Mesenteric fat pad (tissue), 1 donor: Measurements from ENCODE around the gene KRT75. TPM values are rescaled to one million over a fixed set of nuclear protein-coding genes. Genes with fewer than 3 reads are reported as not detected.
"Not testable (repeated sequence)": the region's sequence is repeated elsewhere in the genome, so short reads cannot be mapped to it uniquely, and the experiment has no call there.

ENCODE experiments used
- DNase-seq: peaks from one replicate; pipeline ENCODE4 v3.0.0-alpha.2; 2020; ENCODE audit warnings: low spot score
- total RNA-seq: library from RNA; stranded (reverse); fragmentation: NEBNext Ultra II Directional; extraction: Animal tissue kit (Norgen Biotek cat#: 25700); gene quantifications from one replicate; pipeline ENCODE4 v1.2.1, GENCODE V29; 2021
- donor health status: DM: yes; HTN: yes; CAD: no.

Gene KRT75
- total RNA-seq, 1 donor from 2014 or later: not detected

DNA sequence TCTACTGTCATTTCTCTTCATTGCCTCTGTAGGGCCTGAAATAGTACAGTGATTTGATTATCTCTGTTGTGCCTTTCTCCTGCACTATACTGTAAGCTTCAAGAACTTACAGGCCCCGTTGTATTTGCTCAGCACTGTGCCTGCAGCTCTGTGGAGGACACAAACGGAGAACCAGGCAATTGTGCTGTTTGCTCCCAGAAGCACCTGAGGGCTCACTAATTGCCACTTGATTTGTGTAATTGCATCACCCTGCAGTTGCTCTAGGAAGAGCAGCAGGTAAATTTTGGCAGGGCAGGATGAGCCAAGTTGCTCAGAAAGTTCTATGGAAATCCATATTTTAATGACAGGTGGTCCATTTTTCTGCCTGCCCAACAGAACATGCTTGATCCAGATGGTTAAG, 16.4 kb downstream of the KRT75 start:
- no peak for DNase-seq

DNA sequence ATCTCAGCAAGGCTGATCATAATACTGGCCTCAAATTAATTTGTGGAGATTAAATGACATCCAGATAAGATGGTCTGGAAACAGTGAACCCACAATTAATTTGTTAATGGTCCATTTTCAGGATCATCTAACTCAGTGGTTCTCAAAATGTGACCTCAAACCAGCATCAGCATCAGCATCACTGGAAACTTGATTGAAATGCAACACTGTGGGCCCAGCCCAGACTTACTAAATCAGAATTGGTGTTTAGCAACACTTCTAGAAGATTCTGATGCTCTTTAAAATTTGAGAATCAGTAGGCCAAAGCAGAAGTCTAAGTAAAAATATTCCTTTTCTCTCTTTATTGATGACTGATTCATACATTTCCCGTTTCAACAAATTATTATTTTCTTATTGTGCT, 17.4 kb downstream of the KRT75 start:
- DNase-seq: no peak

DNA sequence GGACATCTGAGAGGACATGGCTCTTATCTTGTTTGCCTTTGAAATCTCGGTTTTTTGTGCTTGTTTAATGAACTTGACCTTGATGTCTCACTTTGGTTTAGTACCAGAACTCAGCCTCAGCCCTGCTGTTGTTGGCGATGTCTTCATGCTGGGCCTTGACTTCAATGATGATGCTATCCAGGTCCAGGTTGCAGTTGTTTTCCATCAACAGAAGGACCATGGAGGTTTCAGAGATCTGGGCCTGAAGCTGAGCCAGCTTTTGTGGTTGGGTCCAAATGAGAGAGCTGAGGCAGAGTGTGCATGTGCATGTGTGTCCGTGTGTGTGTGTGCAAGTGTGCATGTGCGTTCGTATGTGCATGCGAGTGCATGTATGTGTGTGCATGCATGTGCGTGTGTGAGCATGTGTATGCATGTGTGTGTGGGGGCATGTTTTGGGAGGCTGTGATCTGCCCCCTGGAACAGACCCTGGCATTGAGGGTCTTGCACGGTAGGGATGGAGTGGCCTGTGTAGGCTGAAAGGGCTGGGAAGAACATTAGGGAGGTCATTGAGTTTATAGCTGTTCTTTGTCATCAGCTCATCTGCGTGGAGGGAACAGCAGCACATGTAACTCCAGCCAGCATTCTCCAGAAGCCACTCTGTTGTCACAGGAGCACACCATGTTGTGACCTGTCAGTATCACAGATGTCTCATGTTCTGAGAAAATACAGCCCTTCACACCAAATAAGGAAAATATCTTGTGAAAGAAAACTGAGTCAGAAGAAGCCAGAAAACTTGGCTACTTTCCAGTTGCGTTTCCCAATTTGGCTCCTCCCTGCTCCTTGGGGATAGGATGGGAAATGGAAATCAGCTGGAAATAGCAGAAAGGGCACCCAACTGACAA, 18.1 kb downstream of the KRT75 start:
- no peak for DNase-seq

DNA sequence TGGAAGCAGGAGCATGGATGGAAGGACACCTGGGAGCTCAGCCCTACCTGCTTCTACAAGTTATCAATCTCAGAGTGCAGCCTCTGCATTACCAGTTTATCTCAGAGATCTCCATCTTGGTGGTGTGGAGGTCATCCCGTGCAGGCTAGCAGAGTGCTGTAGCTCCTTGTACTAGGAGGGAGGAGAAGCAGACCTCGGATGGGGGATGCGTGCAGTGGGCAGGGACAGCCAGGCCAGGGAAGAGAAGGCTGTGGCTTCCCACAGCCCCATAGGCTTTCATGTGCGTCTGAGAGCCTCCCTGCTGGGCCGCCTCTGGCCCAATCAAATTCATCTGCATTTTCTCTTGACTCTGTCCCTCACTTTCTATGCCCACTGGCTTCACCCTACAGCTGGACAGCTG, 19.2 kb downstream of the KRT75 start:
- no peak for DNase-seq

DNA sequence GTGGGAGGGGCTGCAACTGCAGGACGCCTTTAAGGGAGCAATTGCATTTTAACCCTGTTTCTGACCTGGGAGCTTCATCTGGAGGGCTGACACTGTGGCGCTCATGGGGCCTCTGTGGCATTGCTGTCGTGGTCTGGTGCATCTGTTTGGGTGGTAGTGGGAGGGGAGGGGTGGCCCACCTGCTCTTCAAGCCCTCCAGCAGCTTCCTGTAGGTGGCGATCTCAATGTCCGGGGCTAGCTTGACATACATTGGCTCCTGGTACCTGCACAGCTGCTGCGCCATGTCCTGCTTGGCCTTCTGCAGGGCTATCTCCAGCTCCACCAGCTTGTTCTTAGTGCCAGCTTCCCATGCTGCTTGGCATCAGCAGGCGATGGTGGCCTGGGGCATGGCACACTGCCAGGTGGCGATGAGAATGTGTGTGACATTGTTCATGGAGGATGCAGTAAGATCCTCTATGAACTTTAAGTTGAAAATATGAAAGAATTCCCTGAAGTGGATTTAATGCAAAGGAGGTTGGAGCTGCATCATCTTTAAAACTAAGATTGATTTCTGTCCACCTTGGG, 20.3 kb downstream of the KRT75 start:
- no peak for DNase-seq

DNA sequence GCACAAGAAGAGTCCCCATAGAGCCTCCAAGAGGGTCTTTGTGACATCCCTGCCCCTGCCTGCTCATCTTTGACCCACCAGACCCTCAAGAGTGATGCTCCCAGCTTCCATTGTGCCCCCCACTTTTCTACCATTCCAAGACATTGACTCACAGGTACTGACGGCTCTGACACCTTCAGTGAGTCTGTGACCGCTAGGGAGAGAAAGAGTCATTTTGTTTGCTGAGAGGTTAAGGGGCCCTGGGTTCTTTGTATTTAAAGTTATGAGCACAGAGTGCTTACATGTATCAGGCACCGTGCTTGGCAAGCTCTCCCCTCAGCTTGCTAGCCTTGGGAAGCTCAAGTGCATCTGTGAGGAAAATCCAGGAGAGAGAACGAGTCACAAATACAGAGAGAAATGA, 21.0 kb downstream of the KRT75 start:
- no peak for DNase-seq

DNA sequence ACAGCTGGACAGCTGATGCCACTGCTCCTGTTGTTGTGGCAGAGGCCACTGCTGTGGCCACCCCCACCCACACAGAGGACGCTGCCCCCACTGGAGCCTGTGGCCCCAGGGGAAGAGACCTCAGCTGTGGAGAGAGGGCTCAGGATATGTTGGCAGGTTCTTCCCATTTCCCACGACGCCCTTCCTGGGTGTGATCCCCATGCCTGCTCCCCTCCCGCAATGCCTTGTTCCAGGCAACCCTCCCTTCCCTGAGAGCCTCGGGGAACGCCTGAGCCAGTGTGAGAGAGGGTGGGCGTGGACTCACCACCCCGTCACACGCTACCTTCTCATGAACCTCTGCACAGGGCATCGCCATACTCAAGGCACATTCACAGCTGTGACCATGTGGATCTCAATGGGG, 22.4 kb downstream of the KRT75 start:
- no peak for DNase-seq

DNA sequence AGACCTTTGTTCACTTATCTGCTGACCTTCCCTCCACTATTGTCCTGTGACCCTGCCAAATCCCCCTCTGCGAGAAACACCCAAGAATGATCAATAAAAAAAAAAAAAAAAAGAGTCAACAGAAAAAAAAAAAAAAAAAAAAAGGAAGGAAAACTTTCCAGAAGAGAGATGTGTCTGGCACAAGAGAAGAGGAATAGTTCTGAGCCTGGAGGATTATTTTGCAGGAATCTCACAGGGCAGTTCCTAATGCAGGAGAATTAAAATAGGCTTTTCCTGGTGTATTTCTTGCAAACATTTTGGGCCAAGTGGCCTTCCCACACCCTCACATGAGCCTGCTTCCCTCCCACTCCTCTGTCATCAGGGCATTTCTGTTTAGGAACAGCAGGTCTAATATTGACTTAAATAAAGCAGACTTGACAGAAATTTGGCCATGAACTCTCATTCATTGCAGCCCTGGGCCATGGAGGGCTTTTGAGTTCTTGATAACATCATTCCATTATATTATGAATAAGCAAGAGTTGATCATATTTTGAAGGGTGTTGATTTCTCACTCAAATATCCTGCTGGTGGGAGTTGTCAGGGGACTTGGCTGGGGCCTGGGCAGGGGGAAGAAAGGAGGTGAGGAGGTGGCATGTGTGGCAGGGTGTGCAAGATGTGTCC, 23.5 kb downstream of the KRT75 start:
- not testable (repeated sequence) for DNase-seq

DNA sequence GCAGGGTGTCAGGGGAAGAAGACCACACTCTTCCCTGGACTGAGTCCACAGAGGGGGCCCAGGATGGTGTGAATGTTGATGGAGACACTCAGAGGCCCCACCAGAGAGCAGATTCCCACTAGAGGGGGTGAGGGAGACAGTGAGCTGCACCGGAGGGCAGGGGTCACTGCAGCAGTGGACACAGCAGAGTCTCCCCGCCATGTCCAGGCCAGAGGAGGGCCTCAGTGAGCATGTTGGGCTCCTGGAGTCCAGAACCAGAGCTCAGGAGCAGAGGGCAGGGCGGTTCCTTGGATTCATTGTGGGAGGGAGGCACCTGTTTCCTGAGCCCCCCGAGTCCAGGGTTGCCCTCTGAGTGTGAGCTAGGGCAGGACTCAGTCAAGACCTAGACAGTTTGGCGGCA, 26.3 kb downstream of the KRT75 start:
- DNase-seq: no peak

DNA sequence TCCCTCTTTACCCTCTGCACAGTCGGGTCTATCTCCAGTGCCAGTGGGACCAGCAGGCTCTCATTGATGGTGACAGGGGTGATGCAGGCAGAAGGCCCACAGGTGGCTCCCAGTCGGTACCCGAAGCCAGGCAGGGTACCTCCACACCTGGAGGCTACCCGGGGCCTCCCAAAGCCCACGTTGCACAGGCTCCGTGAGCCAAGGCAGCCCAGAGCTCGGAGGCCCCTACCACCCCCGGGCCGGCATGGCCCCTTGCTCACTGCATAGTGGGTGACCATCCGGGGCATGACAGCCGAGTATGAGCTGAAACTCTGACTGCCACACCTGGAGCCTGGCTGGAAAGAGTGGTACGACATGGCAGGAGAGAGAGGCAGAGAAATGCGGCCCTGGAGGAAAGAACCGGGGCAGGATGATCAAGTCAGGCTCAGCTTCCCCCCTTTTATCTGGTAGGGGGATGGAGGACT, 28.2 kb downstream of the KRT75 start, which contains the start of gene KRT82:
Gene KRT82 (minus strand): TSS at position 414 of the 464 bp plus-strand sequence. CDS start 58 bp downstream, at position 356.
- DNase-seq: no peak

DNA sequence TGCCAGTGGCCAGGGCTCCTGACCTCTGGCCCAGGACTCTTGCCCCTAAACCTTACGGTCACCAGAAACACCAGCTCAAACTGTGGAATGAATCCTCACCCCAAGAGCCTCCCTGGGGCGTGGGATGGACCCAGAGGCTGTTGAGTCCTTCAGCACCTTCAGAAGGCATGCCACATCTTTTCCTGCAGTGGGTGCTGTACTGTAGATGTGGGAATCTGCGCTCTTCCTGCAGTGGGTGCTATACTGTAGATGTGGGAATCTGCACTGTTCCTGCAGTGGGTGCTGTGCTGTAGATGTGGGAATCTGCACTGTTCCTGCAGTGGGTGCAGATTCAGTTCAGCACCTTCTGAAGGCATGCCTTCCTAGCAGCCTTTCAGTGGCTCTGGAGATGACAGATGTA, 29.2 kb downstream of the KRT75 start:
- DNase-seq: no peak

DNA sequence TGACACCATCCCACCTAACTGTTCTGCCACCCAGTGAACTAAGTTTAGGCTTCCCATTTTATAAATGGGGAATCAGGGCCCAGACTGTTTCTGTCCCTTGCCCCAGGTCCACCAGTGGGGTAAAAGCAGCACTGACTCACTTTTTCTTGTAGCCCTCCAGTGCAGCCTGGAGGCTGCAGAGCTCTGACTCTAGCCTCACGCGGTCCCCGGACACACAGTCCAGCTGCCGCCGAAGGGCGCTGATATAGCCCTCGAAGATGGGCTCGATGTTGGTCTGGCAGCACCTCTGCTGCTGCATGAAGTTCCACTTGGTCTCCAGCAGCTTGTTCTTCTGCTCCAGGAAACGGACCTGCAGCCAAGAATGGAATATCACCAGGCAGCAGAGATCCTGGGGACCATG, 30.6 kb downstream of the KRT75 start:
- no peak for DNase-seq

DNA sequence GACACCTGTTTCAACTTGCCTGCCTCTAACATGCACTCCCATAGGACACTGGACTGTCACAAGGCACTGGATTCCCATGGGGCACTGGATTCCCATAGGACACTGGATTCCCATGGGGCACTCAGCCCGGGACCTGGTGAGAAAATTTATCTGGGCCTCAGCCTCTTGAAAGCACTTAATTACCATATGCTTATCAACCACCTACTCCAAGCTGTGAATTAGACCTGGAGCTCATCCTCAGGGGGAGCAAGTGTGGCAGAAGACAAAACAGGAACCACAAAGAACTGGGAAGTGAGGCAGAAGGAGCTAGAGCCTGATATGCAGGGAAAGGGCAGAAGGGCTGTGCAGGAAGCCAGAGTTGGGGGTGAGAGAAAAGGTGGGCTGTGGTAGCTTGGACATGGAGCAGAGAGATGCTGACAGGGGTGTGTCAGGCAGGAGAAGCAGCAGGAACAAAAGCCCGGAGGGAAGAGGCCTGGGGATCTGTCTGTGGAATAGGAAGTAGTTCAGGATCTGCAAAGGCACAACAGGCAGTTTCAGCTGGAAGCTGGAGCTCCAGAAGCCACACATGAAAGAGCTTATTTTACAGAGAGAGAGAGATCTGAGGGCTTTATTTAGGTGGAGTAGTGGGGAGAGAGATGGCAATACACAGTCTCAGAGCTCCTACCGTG, 31.2 kb downstream of the KRT75 start:
- DNase-seq: no peak

DNA sequence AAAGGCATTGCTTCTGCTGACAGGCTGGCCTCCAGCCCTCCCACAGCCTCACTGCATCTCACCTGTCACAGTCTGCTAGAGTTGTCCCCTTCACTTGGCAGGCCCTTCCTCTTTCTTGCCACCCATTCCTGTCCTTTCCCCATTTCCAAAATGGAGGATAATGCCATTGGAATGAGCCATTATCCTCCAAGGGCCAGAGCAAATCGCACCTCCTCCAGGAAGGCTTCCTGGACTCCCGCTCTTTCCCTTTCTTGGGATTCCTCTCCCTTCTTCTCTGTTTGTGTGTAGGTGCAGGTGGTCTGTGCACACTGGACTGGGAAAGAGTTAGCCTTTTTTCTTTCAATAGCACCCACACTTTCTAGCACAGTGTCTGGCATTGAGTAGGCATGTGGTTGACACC, 31.8 kb downstream of the KRT75 start:
- no peak for DNase-seq

DNA sequence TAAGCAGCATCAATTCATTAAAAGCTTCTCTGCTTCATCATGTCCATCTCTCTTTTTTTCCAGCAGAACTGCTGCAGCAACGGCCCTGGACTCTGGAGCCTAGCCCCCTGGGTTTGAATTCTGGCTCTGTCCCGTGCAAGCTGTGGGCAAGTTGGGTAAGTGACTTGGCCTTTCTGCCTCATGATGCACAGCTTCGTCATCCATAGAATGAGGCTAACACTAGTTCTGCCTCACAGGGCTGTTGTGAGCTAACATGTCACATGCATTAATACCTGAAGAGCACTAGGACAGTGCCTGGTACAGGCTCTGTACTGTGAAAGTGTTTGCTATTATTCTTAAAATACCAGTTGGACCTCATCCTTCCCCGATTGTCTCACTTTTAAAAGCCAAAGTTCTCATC, 32.2 kb downstream of the KRT75 start:
- DNase-seq: no peak

DNA sequence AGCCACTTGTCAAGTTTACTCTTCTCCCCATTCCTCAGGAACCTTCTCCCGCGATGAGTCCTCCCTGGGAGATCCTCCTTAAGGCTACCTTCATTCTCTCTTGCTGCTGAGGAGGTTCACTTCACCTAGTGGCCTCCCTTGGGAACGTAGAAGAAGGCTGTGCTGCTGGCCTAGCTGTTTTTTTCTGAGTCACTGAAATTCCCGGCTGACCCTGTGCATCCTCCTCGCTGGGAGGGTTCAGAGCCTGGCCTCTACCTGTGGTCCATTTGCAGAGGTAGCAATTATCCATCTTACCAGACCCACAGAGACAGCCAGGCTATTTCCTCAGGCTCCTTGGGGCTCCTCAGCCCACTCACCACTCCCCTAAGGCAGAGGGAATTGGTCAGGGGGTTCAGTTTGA, 32.6 kb downstream of the KRT75 start:
- DNase-seq: no peak

DNA sequence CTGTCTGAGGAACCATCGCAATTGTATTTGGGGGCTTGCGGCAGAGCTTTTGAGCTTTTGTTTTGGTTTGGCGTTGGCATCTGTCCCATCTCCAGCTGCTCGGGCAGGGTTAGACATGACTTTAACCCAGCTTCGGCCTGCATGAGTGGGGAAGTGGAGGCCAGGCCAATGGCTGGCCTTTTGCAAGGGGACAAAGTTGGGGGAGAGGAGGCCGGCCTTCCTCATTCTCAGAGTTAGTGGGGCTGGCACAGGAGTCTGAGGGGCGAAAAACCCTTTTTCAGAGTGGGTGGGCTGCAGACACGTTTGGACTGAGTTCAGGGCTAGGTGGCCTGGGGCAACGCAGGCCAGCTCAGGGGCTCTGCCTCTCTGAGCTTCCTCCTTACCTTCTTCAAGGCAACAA, 33.3 kb downstream of the KRT75 start:
- no peak for DNase-seq

DNA sequence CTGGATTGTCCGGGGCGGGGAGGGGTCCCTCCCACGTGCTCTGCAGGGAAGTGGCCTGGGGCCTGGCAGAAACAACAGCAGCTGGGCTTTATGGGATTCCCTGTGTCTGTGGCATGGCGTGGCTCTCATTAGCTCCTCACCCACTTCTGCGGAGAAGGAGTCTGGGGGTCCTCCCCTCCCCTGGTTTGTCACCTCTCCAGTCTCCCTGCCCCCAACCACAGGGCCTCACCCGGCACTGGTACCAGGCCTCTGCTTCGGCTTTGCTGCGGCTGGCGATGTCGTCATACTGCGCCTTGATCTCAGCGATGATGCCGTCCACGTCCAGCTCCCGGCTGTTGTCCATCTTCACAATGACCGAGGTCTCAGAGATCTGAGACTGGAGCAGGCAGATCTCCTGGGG, 34.4 kb downstream of the KRT75 start:
- no peak for DNase-seq

DNA sequence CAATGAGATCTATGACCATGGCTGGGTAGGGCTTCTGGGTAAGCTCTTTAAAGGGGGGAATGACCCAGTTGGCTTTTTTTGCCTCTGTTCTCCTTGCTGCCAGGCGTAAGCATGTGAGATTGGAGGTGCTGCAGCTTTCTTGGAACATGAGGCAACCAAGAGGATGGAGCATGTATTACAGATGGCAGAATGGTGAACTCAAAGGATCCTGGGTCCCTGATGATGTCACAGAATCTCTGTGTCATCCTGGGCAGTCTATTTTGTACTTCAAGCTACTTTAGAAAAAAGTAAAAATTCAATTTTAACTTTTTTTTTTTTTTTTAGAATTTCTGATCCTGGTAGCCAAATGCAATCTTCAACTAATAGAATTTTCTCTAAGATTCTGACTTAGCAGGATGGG, 36.0 kb downstream of the KRT75 start:
- DNase-seq: no peak

DNA sequence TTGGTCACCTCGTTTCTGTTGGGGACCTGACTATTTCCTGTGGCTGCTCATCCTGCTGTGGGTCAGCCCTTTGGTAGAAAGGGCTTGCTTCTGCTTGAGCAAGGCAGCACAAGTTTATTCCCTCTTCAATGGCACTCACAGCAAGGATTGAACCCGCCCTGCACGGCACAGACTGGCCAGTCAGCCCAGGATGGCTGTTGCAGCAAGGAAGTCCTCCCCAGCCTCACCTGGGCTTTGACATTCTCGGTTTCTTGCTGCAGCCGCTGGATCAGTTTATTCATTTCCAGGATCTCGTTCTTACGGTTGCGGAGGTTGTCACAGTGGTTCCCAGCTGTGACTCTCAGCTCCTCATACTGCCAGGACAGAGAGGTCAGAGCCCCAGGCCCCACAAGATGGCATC, 37.5 kb downstream of the KRT75 start:
- no peak for DNase-seq

DNA sequence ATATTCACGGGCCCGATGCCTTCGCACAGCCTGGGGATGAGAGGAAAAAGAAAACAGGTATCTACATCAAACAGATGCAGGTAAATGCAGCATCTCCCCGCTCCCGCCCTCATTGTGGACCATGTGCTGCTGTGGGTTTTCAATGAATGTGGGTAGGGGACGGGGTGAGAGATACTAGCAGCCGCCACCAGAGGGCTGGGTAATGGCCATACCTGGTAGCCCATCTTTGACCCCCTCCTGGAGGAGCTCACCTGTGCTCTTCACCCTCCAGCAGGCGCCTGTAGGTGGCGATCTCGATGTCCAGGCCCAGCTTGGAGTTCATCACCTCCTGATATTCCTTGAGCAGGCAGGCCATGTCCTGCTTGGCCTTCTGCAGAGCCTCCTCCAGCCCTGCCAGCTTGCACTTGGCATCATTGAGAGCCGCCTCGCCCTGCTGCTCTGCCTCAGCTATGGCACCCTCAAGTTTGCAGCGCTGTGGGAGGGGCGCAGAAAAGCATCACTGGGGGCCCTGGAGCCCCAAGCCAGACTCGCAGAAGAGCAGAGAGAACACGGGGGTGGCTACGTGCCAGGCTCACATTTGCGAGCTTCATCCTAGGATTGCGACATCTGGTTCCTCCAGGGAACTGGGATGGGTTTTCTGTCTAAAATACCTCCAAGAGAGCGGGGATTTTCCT, 38.3 kb downstream of the KRT75 start:
- DNase-seq: no peak
